Measurements from ENCODE around the gene TOR4A. TPM values are rescaled to one million over a fixed set of nuclear protein-coding genes. Genes with fewer than 3 reads are reported as not detected.

The TOR4A gene
- total and polyA plus RNA-seq, 9 of the 15 experiments (the other 6 are each of a cell fraction or from before 2014, with no cell fraction given), result 3.9 to 49.2 (median 8.8) TPM

DNA sequence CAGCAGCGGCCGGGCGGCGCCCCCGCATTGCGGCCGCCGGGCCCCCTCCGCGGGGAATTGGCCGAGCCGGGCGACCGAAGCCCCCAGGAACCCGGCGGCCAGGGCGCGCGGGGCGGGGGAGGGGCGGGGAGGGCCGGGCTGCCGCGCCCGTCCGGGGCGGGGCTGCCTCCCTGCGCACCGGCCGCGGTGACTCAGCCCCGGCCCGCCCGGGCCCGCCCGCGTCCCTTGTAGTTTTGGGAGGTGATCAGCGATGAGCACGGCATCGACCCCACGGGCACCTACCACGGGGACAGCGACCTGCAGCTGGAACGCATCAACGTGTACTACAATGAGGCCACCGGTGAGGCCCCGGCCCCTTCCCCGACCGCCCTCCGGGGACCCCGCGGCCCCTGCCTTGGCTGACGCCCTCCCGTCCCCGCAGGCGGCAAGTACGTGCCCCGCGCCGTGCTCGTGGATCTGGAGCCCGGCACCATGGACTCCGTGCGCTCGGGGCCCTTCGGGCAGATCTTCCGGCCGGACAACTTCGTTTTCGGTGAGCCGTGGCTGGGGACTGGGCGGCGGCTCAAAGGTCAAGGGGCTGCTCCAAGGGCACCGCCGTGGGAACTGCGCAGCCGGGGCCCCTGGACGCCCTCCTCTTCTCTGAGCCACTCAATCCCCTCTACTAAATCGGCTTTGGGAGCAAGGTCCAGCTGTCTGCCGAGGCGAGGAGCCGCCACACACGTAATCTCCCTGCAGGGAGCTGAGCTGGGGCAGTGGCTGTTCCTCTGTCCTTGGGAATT is 35.8 kb upstream of the TOR4A start (continued):
- TF ChIP-seq, protein P1, sequence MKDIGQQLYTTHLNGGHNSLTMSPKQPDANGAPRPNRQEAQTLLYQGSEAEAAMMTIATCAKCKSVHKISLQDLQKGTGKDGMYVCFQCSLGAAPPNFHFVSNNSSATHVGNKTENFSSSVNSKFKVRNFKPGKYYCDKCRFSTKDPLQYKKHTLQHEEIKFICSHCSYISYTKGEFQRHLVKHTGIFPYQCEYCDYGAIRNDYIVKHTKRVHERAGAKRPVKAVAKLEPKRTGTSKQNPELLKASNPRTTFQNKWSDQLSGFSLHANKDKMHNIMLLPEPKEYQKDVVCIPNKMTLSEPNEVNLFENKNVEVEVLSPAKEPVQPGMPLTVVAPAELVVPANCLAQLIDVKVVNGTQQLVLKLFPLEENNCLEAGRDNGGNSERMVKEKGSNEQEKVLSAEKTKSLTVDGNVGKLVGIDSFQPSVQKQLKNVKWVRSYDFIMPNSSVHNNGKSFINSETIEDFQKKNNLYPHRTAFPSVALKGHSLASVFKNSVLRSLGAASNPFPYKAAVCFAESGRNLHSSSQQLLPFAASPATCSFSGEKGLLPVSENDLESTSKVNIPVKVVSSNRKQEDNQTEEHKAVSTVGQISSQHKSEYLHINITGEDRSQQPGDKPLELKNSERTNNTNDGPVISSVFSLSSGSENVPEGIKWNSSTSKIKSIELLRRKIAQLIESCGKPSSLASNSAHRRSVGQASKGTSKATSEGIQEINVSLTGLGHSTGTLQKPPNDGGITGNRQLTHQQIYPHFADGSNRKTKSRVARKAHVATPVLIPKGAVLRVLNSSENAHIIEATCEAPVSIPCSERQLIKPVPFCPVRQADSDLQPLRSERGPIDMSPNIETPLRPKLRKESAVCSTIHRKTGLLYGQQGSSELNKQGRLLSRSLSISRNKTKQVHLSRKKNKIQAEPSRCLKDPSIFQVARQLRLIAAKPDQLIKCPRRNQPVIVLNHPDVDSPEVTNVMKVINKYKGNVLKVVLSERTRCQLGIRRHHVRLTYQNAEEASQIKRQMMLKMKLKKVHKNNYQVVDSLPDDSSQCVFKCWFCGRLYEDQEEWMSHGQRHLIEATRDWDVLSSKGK (CRISPR knock-in tag; IDR thresholded peaks at IDR 0.05), result no peak
- no peak for TF ChIP-seq CXXC5 (CRISPR knock-in tag; IDR thresholded peaks at IDR 0.05)
- TF ChIP-seq ZNF184 (CRISPR knock-in tag; IDR thresholded peaks at IDR 0.05), result no peak
- TF ChIP-seq, protein P2, sequence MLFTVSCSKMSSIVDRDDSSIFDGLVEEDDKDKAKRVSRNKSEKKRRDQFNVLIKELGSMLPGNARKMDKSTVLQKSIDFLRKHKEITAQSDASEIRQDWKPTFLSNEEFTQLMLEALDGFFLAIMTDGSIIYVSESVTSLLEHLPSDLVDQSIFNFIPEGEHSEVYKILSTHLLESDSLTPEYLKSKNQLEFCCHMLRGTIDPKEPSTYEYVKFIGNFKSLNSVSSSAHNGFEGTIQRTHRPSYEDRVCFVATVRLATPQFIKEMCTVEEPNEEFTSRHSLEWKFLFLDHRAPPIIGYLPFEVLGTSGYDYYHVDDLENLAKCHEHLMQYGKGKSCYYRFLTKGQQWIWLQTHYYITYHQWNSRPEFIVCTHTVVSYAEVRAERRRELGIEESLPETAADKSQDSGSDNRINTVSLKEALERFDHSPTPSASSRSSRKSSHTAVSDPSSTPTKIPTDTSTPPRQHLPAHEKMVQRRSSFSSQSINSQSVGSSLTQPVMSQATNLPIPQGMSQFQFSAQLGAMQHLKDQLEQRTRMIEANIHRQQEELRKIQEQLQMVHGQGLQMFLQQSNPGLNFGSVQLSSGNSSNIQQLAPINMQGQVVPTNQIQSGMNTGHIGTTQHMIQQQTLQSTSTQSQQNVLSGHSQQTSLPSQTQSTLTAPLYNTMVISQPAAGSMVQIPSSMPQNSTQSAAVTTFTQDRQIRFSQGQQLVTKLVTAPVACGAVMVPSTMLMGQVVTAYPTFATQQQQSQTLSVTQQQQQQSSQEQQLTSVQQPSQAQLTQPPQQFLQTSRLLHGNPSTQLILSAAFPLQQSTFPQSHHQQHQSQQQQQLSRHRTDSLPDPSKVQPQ (CRISPR knock-in tag; IDR thresholded peaks at IDR 0.05; ENCODE audit: borderline replicate concordance), result no peak
- TF ChIP-seq, protein P3, sequence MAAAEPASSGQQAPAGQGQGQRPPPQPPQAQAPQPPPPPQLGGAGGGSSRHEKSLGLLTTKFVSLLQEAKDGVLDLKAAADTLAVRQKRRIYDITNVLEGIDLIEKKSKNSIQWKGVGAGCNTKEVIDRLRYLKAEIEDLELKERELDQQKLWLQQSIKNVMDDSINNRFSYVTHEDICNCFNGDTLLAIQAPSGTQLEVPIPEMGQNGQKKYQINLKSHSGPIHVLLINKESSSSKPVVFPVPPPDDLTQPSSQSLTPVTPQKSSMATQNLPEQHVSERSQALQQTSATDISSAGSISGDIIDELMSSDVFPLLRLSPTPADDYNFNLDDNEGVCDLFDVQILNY (CRISPR knock-in tag; IDR thresholded peaks at IDR 0.05), result no peak
- 0 out of 2 replicates have a peak, but pooled peaks have one; percentile 50 for TF ChIP-seq GATAD2A (IDR thresholded peaks at IDR 0.05)
- TF ChIP-seq HMGN3 (IDR thresholded peaks at IDR 0.05; ENCODE audit: borderline replicate concordance, extremely low read depth, insufficient read length, low read depth, low read length), result peak; percentile 85
- TF ChIP-seq SUPT5H (IDR thresholded peaks at IDR 0.05), result no peak
- peak; percentile 39; the same call in 1 of the 2 replicates for TF ChIP-seq SAFB (IDR thresholded peaks at IDR 0.05; ENCODE audit: borderline replicate concordance, low read depth, low read length)
- TF ChIP-seq TGIF2 (CRISPR knock-in tag; IDR thresholded peaks at IDR 0.05), result 0 out of 2 replicates have a peak, but pooled peaks have one; percentile 79
- TF ChIP-seq ZKSCAN3 (CRISPR knock-in tag; IDR thresholded peaks at IDR 0.05), result no peak
- TF ChIP-seq MAZ (CRISPR knock-in tag; conservative IDR thresholded peaks at IDR 0.05 in 1 of 2, IDR thresholded peaks at IDR 0.05 in 1 of 2), result 0 out of 4 replicates have a peak, but pooled peaks of 1 of the 2 experiments have one; percentile 28
- TF ChIP-seq CHD1 (IDR thresholded peaks at IDR 0.05; ENCODE audit: low read length), result peak; percentile 19
- peak; percentile 56 for TF ChIP-seq ESRRA (IDR thresholded peaks at IDR 0.05; ENCODE audit: borderline replicate concordance, low read depth)
- TF ChIP-seq RBBP5 (IDR thresholded peaks at IDR 0.05; ENCODE audit: borderline replicate concordance, insufficient read depth, low read length, poor library complexity, severe bottlenecking), result peak; percentile 62
- peak; percentile 21 for TF ChIP-seq SAP30 (IDR thresholded peaks at IDR 0.05; ENCODE audit: borderline replicate concordance, insufficient read depth, low read depth, low read length, poor library complexity, severe bottlenecking)
- TF ChIP-seq CREM (IDR thresholded peaks at IDR 0.05; ENCODE audit: low read depth), result no peak
- TF ChIP-seq, protein P4, sequence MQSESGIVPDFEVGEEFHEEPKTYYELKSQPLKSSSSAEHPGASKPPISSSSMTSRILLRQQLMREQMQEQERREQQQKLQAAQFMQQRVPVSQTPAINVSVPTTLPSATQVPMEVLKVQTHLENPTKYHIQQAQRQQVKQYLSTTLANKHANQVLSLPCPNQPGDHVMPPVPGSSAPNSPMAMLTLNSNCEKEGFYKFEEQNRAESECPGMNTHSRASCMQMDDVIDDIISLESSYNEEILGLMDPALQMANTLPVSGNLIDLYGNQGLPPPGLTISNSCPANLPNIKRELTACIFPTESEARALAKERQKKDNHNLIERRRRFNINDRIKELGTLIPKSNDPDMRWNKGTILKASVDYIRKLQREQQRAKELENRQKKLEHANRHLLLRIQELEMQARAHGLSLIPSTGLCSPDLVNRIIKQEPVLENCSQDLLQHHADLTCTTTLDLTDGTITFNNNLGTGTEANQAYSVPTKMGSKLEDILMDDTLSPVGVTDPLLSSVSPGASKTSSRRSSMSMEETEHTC (IDR thresholded peaks at IDR 0.05), result no peak
